Breast epithelium (tissue), 3 donors: ENCODE data around the gene PRG3.

ENCODE experiments used
- CTCF ChIP-seq, 3 donors: fragments of 450-650 bp; IDR thresholded peaks; one replicate each; pipeline ENCODE4 v1.5.1; 2016 to 2017; ENCODE audit warnings: antibody characterized with exemption in 3 of 3, mild to moderate bottlenecking in 3 of 3, moderate library complexity in 3 of 3
- POLR2A ChIP-seq: fragments of 450-650 bp; IDR thresholded peaks from one replicate; pipeline ENCODE4 v1.6.1; 2016; ENCODE audit warnings: antibody characterized with exemption, mild to moderate bottlenecking, moderate library complexity
- POLR2AphosphoS5 ChIP-seq, 3 donors: sonication (generic); formaldehyde crosslinking; IDR thresholded peaks; one replicate each; pipeline ENCODE4 v1.6.1; 2017; ENCODE audit warnings: antibody characterized with exemption in 3 of 3

GRCh38 chr11:57387289-57388030 is 6.5 kb upstream of the PRG3 start:
- no peak for TF ChIP-seq CTCF (IDR thresholded peaks at IDR 0.05)
- TF ChIP-seq POLR2A: no peak
- no peak for TF ChIP-seq POLR2AphosphoS5 (IDR thresholded peaks at IDR 0.05)
